Measurements from ENCODE around the gene ESCO1. TPM values are rescaled to one million over a fixed set of nuclear protein-coding genes. Genes with fewer than 3 reads are reported as not detected.
A peak's percentile ranks its signal among the peaks of the same experiment; 100 is the strongest.
"Not testable (repeated sequence)": the region's sequence is repeated elsewhere in the genome, so short reads cannot be mapped to it uniquely, and the experiment has no call there.

ESCO1 gene
- total RNA-seq, result 10 to 100 TPM; 22.1 to 41.3 (median 34.4) TPM

DNA sequence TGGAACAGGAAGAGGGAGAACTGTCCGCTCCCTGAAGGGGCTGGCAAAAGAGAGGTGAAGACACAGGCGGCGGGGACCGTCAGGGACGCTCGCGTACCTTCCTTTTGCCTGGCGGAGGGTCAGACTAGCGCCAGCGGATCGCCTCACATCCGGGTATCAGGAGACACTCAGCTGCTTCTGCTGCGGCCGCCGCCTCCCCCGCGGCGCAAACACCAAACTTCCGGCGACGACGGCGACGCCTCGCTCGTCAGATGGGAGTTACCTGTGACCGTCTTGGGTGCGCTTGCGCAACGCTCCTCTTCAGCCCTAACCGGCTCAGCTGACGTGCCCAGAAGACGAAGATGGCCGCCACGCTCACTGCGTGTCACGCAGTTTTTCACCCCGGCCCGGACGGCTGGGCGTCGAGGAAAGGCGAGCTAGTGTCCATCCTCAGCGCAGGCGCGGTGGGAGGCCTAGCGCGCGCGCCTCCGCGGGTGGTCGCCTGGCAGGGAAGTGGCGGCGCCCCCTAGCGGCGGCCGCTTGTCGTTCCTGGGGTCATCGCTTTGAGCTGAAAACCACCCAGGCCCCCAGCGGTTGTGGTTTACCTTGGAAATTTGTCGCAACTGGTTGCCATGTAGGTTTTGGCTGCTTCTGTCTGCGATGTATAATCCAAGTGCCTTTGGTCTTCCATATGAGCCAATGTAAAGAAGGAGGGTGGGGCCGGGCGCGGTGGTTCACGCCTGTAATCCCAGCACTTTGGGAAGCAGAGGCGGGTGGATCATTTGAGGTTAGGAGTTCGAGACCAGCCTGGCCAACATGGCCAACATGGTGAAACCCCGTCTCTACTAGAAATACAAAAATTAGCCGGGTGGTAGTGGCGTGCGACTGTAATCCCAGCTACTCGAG, at the start of gene ESCO1:
TSS of gene ESCO1 (minus strand) at position 179 of the 885 bp plus-strand sequence. CDS start 25,861 bp downstream, outside the sequence.
- Histone ChIP-seq H3K4me3 (peak within 1 kb of the TSS; percentile 65 to 86 (median 83)), H3K4me1 (peaks cover 0 to 24% (median 7%) of the 10 kb centered on the region in 4 donors), H3K27me3 (no peaks in the 10 kb centered on the region), H3K27ac (peak within 1 kb of the TSS; percentile 95 to 99 (median 98)), H3K9me3 (no peaks in the 10 kb centered on the region), H3K36me3 (no peaks in the 10 kb centered on the region)
- peak; percentile 93 to 98 (median 97) for DNase-seq
- TF ChIP-seq POLR2A (IDR thresholded peaks at IDR 0.05), result peak; percentile 89 to 96
- TF ChIP-seq, protein P1, sequence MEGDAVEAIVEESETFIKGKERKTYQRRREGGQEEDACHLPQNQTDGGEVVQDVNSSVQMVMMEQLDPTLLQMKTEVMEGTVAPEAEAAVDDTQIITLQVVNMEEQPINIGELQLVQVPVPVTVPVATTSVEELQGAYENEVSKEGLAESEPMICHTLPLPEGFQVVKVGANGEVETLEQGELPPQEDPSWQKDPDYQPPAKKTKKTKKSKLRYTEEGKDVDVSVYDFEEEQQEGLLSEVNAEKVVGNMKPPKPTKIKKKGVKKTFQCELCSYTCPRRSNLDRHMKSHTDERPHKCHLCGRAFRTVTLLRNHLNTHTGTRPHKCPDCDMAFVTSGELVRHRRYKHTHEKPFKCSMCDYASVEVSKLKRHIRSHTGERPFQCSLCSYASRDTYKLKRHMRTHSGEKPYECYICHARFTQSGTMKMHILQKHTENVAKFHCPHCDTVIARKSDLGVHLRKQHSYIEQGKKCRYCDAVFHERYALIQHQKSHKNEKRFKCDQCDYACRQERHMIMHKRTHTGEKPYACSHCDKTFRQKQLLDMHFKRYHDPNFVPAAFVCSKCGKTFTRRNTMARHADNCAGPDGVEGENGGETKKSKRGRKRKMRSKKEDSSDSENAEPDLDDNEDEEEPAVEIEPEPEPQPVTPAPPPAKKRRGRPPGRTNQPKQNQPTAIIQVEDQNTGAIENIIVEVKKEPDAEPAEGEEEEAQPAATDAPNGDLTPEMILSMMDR (IDR thresholded peaks at IDR 0.05), result peak; percentile 94 to 100 (median 100)

DNA sequence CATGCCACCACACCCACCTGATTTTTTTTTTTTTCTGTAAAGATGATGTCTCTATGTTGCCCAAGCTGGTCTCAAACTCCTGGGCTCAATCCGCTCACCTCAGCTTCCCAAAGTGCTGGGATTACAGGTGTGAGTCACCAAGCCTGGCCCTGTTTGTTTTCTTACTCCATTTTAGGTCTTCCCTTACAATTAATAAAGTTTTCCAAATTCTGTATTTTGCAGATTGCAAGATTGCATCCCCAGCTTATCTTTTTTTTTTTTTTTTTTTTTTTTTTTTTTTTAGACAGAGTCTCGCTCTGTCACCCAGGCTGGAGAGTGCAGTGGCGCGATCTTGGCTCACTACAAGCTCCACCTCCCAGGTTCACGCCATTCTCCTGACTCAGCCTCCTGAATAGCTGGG, 39.9 kb upstream of the ESCO1 start:
- not testable (repeated sequence) for DNase-seq, H3K27me3 ChIP-seq, H3K36me3 ChIP-seq, H3K27ac ChIP-seq, H3K4me3 ChIP-seq, H3K4me1 ChIP-seq, H3K9me3 ChIP-seq

- Histone ChIP-seq H3K4me3 (no peak overlapping the region), H3K36me3 (no peaks in the 10 kb centered on the region), H3K9me3 (no peaks in the 10 kb centered on the region), H3K27ac (no peak overlapping the region), H3K27me3 (no peaks in the 10 kb centered on the region), H3K4me1 (no peaks in the 10 kb centered on the region)
- DNase-seq, result no peak
- TF ChIP-seq, protein P1 (IDR thresholded peaks at IDR 0.05), result no peak
- no peak for TF ChIP-seq POLR2A (IDR thresholded peaks at IDR 0.05)
Observed at GRCh38 chr18:21638822-21639221, 38.3 kb upstream of the ESCO1 start.

DNA sequence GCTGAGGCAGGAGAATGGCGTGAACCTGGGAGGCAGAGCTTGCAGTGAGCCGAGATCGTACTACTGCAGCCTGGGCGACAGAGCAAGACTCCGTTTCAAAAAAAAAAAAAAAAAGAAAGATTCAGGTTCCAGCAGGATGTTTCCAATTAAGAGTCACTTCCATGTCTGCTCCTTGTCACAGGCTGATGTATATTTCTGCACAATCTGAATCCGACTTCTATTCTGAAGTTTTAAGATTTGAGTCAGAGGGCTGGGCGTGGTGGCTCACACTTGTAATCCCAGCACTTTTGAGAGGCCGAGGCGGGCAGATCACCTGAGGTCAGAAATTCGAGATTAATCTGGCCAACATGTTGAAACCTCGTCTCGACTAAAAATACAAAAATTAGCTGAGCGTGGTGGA, 36.3 kb upstream of the ESCO1 start:
- no peak for DNase-seq
- Histone ChIP-seq H3K27ac (no peak overlapping the region), H3K36me3 (peaks cover 0 to 9% (median 0%) of the 10 kb centered on the region in 3 donors), H3K4me3 (no peak overlapping the region), H3K27me3 (no peaks in the 10 kb centered on the region), H3K9me3 (no peaks in the 10 kb centered on the region), H3K4me1 (no peaks in the 10 kb centered on the region)
- TF ChIP-seq, protein P1 (IDR thresholded peaks at IDR 0.05), result no peak
- no peak for TF ChIP-seq POLR2A (IDR thresholded peaks at IDR 0.05)

DNA sequence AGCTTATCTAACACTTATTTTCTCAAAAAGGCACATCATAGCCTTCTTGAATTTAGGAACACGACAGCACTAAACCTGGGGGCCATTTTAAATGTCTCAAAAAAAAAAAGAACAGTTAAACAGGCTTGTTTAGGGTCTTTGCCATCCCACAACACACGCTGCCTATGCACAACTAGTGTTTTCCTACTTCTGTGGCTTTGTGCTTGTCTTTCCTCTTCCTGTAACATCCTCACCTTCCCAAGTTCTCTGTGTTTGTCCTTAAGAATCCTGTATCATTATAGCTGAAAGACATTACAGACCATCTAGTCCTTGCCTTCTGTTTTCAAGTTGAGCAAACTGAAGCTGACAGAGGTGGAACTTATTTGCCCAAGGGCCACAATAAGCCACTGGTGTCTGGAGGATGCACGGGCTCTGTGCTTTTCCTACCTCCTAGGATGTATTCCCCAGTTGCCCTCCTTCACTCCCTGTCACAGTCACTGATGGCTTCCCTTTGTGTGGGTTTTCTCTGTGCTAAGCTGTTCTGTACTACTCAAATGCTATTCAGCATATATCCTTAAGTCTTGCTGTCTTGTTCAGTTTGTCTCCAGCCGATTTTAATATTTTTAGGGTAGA, 34.2 kb upstream of the ESCO1 start:
- H3K27me3 ChIP-seq, result no peaks in the 10 kb centered on the region
- TF ChIP-seq, protein P1 (IDR thresholded peaks at IDR 0.05), result no peak
- no peak for TF ChIP-seq POLR2A (IDR thresholded peaks at IDR 0.05)
- DNase-seq, result no peak

GRCh38 chr18:21632393-21632792, 31.9 kb upstream of the ESCO1 start:
- Histone ChIP-seq H3K27me3 (no peaks in the 10 kb centered on the region), H3K4me1 (no peaks in the 10 kb centered on the region), H3K27ac (no peak overlapping the region), H3K36me3 (peaks cover 0 to 47% (median 0%) of the 10 kb centered on the region in 3 donors), H3K9me3 (no peaks in the 10 kb centered on the region), H3K4me3 (no peak overlapping the region)
- TF ChIP-seq, protein P1 (IDR thresholded peaks at IDR 0.05), result peak in 2 of 6 experiments; percentile 7 to 16
- no peak for TF ChIP-seq POLR2A (IDR thresholded peaks at IDR 0.05)
- DNase-seq, result no peak

More for the DNA sequence above, 34.2 kb upstream of the ESCO1 start:
- Histone ChIP-seq H3K36me3 (peaks cover 0 to 28% (median 0%) of the 10 kb centered on the region in 3 donors), H3K4me3 (no peak overlapping the region), H3K9me3 (no peaks in the 10 kb centered on the region), H3K4me1 (no peaks in the 10 kb centered on the region), H3K27ac (no peak overlapping the region)

All from Peyer's patch (tissue), 4 donors.